ENCODE results near the gene NPNT. TPM values are rescaled to one million over a fixed set of nuclear protein-coding genes. Genes with fewer than 3 reads are reported as not detected.

Gene NPNT
- total RNA-seq, 1 donor from 2014 or later: 53.9 TPM

DNA sequence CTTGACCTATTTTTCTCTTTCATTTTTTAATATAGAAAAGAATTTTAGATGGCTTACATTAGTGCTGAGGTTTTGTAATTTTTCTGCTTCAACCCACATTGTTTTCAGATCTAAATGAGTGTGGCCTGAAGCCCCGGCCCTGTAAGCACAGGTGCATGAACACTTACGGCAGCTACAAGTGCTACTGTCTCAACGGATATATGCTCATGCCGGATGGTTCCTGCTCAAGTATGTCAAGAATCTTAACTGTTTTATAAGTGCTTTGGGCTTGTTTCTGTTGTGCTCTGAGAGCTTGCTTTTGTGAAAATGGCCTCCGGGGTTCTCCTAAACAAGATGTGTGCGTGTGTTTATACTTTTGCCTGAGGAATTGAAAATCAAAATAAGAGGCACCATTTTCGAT, 41.6 kb downstream of the NPNT start:
- peak overlapping the region; percentile 3 for H3K27ac Mint-ChIP-seq
- no peak overlapping the region for H3K4me3 Mint-ChIP-seq
- H3K27me3 Mint-ChIP-seq (ENCODE audit: low read depth): no peaks in the 10 kb centered on the region
- no peaks in the 10 kb centered on the region for H3K36me3 Mint-ChIP-seq
- peaks cover 6% of the 10 kb centered on the region for H3K4me1 Mint-ChIP-seq
- H3K9me3 Mint-ChIP-seq: no peaks in the 10 kb centered on the region
- TF ChIP-seq CTCF (IDR thresholded peaks at IDR 0.05; ENCODE audit: unreplicated experiment): no peak
- DNase-seq (ENCODE audit: low spot score in 2 of 2, unreplicated experiment in 2 of 2): no peak

DNA sequence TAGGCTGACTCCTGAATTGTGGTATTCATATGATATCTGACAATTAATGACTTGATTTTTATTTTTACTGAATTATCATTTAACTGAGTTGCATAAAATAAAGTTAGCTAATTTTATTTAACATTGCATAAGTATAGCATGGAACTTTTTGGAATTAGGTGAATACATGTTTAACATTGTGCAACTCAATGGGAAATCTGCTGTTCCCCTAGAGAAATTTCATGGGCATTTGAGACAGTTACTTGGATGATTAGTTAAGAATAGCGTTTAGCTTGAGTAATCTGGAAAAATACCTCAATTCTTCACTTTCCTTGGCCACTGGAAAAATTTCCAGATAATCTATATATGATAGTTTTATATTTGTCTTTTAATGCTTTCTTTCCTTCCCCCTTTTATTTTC, 42.5 kb downstream of the NPNT start:
- no peaks in the 10 kb centered on the region for H3K36me3 Mint-ChIP-seq

GRCh38 chr4:105943234-105943633, 48.0 kb downstream of the NPNT start:
- H3K36me3 Mint-ChIP-seq: peaks cover 19% of the 10 kb centered on the region
- no peak overlapping the region for H3K4me3 Mint-ChIP-seq
- H3K4me1 Mint-ChIP-seq: peaks cover 9% of the 10 kb centered on the region
- H3K27me3 Mint-ChIP-seq (ENCODE audit: low read depth): no peaks in the 10 kb centered on the region
- peak overlapping the region; percentile 5 for H3K27ac Mint-ChIP-seq
- H3K9me3 Mint-ChIP-seq: peaks cover 13% of the 10 kb centered on the region
- no peak for TF ChIP-seq CTCF (IDR thresholded peaks at IDR 0.05; ENCODE audit: unreplicated experiment)
- DNase-seq (ENCODE audit: low spot score in 2 of 2, unreplicated experiment in 2 of 2): no peak

More for the DNA sequence above, 42.5 kb downstream of the NPNT start:
- Mint-ChIP-seq H3K27me3 (ENCODE audit: low read depth) (no peaks in the 10 kb centered on the region), H3K27ac (no peak overlapping the region), H3K4me1 (peaks cover 6% of the 10 kb centered on the region), H3K9me3 (no peaks in the 10 kb centered on the region), H3K4me3 (no peak overlapping the region)
- TF ChIP-seq CTCF (IDR thresholded peaks at IDR 0.05; ENCODE audit: unreplicated experiment): no peak
- DNase-seq (ENCODE audit: low spot score in 2 of 2, unreplicated experiment in 2 of 2): no peak

GRCh38 chr4:105944540-105944939, 49.3 kb downstream of the NPNT start:
- Mint-ChIP-seq H3K36me3 (peaks cover 20% of the 10 kb centered on the region), H3K27me3 (ENCODE audit: low read depth) (no peaks in the 10 kb centered on the region), H3K27ac (peak overlapping the region; percentile 51), H3K4me3 (no peak overlapping the region), H3K9me3 (peaks cover 13% of the 10 kb centered on the region), H3K4me1 (peaks cover 9% of the 10 kb centered on the region)
- no peak for TF ChIP-seq CTCF (IDR thresholded peaks at IDR 0.05; ENCODE audit: unreplicated experiment)
- DNase-seq (ENCODE audit: low spot score in 2 of 2, unreplicated experiment in 2 of 2): no peak

GRCh38 chr4:105946771-105947170, 51.5 kb downstream of the NPNT start:
- no peak for DNase-seq (ENCODE audit: low spot score in 2 of 2, unreplicated experiment in 2 of 2)
- Mint-ChIP-seq H3K27me3 (ENCODE audit: low read depth) (no peaks in the 10 kb centered on the region), H3K9me3 (peaks cover 13% of the 10 kb centered on the region), H3K36me3 (peaks cover 20% of the 10 kb centered on the region), H3K4me3 (no peak overlapping the region), H3K4me1 (peaks cover 20% of the 10 kb centered on the region), H3K27ac (no peak overlapping the region)
- no peak for TF ChIP-seq CTCF (IDR thresholded peaks at IDR 0.05; ENCODE audit: unreplicated experiment)

DNA sequence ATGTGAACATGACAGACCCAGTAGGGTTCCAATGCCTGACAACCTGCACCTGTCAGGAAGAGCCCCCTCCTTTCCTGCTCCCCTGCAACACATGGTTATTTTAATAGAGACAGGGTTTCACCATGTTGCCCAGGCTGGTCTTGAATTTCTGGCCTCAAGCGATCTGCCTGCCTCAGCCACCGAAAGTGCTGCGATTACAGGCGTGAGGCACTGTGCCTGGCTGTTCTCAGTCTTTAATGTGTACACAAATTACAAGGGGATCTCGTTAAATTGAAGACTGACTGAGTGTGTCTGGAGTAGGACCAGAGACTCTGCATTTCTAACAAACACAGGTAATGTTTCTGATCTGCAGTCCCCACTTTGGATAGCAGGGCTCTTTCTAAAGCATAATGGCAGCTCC, 55.4 kb downstream of the NPNT start:
- peaks cover 7% of the 10 kb centered on the region for H3K9me3 Mint-ChIP-seq
- DNase-seq (ENCODE audit: low spot score in 2 of 2, unreplicated experiment in 2 of 2): no peak
- no peak overlapping the region for H3K27ac Mint-ChIP-seq
- no peak overlapping the region for H3K4me3 Mint-ChIP-seq
- peaks cover 14% of the 10 kb centered on the region for H3K36me3 Mint-ChIP-seq
- H3K4me1 Mint-ChIP-seq: peaks cover 11% of the 10 kb centered on the region
- H3K27me3 Mint-ChIP-seq (ENCODE audit: low read depth): no peaks in the 10 kb centered on the region
- no peak for TF ChIP-seq CTCF (IDR thresholded peaks at IDR 0.05; ENCODE audit: unreplicated experiment)
